IPS-18c (cell line): ENCODE results near the gene EXT2.

Experiments
- H3K4me3 ChIP-seq: 2 replicates; pipeline ENCODE4 v1.7.0; 2013; ENCODE audit warnings: low read depth, mild to moderate bottlenecking, low read length, moderate library complexity; ENCODE audit not compliant: insufficient read depth
- H3K9me3 ChIP-seq: one replicate; pipeline ENCODE4 v1.6.1; 2013; ENCODE audit warnings: mild to moderate bottlenecking, low read length, moderate library complexity; ENCODE audit not compliant: control insufficient read depth, insufficient read depth

Gene EXT2

GRCh38 chr11:44229624-44230023 lies 134.1 kb downstream of the EXT2 start:
- H3K9me3 ChIP-seq: no peaks in the 10 kb centered on the region
- no peak overlapping the region for H3K4me3 ChIP-seq

- H3K9me3 ChIP-seq: no peaks in the 10 kb centered on the region
- H3K4me3 ChIP-seq: no peak overlapping the region
Measured at GRCh38 chr11:44235765-44236201, 140.3 kb downstream of the EXT2 start.

- H3K9me3 ChIP-seq: no peaks in the 10 kb centered on the region
- H3K4me3 ChIP-seq: no peak overlapping the region
Measured at GRCh38 chr11:44236296-44236695, 140.8 kb downstream of the EXT2 start.

- Histone ChIP-seq H3K9me3 (no peaks in the 10 kb centered on the region), H3K4me3 (no peak overlapping the region)
Measured at GRCh38 chr11:44237156-44237555, 141.7 kb downstream of the EXT2 start.

- no peak overlapping the region for H3K4me3 ChIP-seq
Measured at GRCh38 chr11:44241851-44242250, 146.4 kb downstream of the EXT2 start.

GRCh38 chr11:44243086-44243485 lies 147.6 kb downstream of the EXT2 start:
- Histone ChIP-seq H3K4me3 (no peak overlapping the region), H3K9me3 (no peaks in the 10 kb centered on the region)

More at GRCh38 chr11:44241851-44242250, 146.4 kb downstream of the EXT2 start:
- H3K9me3 ChIP-seq: no peaks in the 10 kb centered on the region

GRCh38 chr11:44243595-44244343 lies 148.3 kb downstream of the EXT2 start:
- Histone ChIP-seq H3K9me3 (no peaks in the 10 kb centered on the region), H3K4me3 (no peak overlapping the region)

GRCh38 chr11:44244639-44245310 lies 149.3 kb downstream of the EXT2 start:
- Histone ChIP-seq H3K4me3 (no peak overlapping the region), H3K9me3 (no peaks in the 10 kb centered on the region)

GRCh38 chr11:44246726-44247125 lies 151.2 kb downstream of the EXT2 start:
- H3K4me3 ChIP-seq: no peak overlapping the region
- H3K9me3 ChIP-seq: no peaks in the 10 kb centered on the region

GRCh38 chr11:44247508-44247907 lies 152.0 kb downstream of the EXT2 start:
- Histone ChIP-seq H3K9me3 (no peaks in the 10 kb centered on the region), H3K4me3 (no peak overlapping the region)

- H3K9me3 ChIP-seq: no peaks in the 10 kb centered on the region
Measured at GRCh38 chr11:44248109-44248508, 152.6 kb downstream of the EXT2 start.

GRCh38 chr11:44250421-44250820 lies 154.9 kb downstream of the EXT2 start:
- no peaks in the 10 kb centered on the region for H3K9me3 ChIP-seq
- no peak overlapping the region for H3K4me3 ChIP-seq

More at GRCh38 chr11:44248109-44248508, 152.6 kb downstream of the EXT2 start:
- no peak overlapping the region for H3K4me3 ChIP-seq

GRCh38 chr11:44252999-44253602 lies 157.6 kb downstream of the EXT2 start:
- H3K4me3 ChIP-seq: no peak overlapping the region
- H3K9me3 ChIP-seq: no peaks in the 10 kb centered on the region

- Histone ChIP-seq H3K9me3 (no peaks in the 10 kb centered on the region), H3K4me3 (no peak overlapping the region)
Measured at GRCh38 chr11:44255406-44256071, 160.1 kb downstream of the EXT2 start.

GRCh38 chr11:44256673-44257291 lies 161.3 kb downstream of the EXT2 start:
- Histone ChIP-seq H3K4me3 (no peak overlapping the region), H3K9me3 (no peaks in the 10 kb centered on the region)

- Histone ChIP-seq H3K9me3 (no peaks in the 10 kb centered on the region), H3K4me3 (no peak overlapping the region)
Measured at GRCh38 chr11:44257338-44258189, 162.1 kb downstream of the EXT2 start.

- no peak overlapping the region for H3K4me3 ChIP-seq
- no peaks in the 10 kb centered on the region for H3K9me3 ChIP-seq
Measured at GRCh38 chr11:44258190-44258489, 162.7 kb downstream of the EXT2 start.
